ENCODE measurements around the gene ZMIZ1.

GRCh38 chr10:79057481-79058275, 11.1 kb upstream of the ZMIZ1 start:
- TF ChIP-seq, protein P1, sequence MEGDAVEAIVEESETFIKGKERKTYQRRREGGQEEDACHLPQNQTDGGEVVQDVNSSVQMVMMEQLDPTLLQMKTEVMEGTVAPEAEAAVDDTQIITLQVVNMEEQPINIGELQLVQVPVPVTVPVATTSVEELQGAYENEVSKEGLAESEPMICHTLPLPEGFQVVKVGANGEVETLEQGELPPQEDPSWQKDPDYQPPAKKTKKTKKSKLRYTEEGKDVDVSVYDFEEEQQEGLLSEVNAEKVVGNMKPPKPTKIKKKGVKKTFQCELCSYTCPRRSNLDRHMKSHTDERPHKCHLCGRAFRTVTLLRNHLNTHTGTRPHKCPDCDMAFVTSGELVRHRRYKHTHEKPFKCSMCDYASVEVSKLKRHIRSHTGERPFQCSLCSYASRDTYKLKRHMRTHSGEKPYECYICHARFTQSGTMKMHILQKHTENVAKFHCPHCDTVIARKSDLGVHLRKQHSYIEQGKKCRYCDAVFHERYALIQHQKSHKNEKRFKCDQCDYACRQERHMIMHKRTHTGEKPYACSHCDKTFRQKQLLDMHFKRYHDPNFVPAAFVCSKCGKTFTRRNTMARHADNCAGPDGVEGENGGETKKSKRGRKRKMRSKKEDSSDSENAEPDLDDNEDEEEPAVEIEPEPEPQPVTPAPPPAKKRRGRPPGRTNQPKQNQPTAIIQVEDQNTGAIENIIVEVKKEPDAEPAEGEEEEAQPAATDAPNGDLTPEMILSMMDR (IDR thresholded peaks at IDR 0.05), result no peak
- no peak for TF ChIP-seq POLR2A (IDR thresholded peaks at IDR 0.05)

Data from adrenal gland (tissue), 5 donors.